Activated CD4-positive, alpha-beta T cell treated with anti-CD3 and anti-CD28 coated beads, Interleukin-2, amount 10 ng/mL, durations not matched to agents 7 days and 5 days (primary cell): ENCODE data around the gene C16orf54. TPM values are rescaled to one million over a fixed set of nuclear protein-coding genes. Genes with fewer than 3 reads are reported as not detected.
"Not testable (repeated sequence)": the region's sequence is repeated elsewhere in the genome, so short reads cannot be mapped to it uniquely, and the experiment has no call there.

Source experiments
- CTCF ChIA-PET: fragments of 350-600 bp; sonication (Branson Sonifier 250); formaldehyde crosslinking; loops from one replicate; lab custom pipeline; 2021; ENCODE audit warnings: antibody characterized with exemption; lab: Charles Lee
- POLR2A ChIA-PET: fragments of 350-600 bp; sonication (Branson Sonifier 250); formaldehyde crosslinking; loops from one replicate; lab custom pipeline; 2021; ENCODE audit warnings: antibody characterized with exemption; lab: Charles Lee
- DNase-seq: peaks from one replicate; pipeline ENCODE4 v3.0.0-alpha.2; 2020
- H3K27ac Mint-ChIP-seq: one replicate; pipeline ENCODE4 v1.8.0; 2021; ENCODE audit warnings: mild to moderate bottlenecking, moderate library complexity, mixed read lengths
- H3K27me3 Mint-ChIP-seq: one replicate; pipeline ENCODE4 v1.8.0; 2021; ENCODE audit warnings: mixed read lengths
- H3K36me3 Mint-ChIP-seq: one replicate; pipeline ENCODE4 v1.8.0; 2021; ENCODE audit warnings: low read depth, mixed read lengths
- H3K4me1 Mint-ChIP-seq: one replicate; pipeline ENCODE4 v1.8.0; 2021; ENCODE audit warnings: mixed read lengths
- H3K4me3 Mint-ChIP-seq: one replicate; pipeline ENCODE4 v1.8.0; 2021; ENCODE audit warnings: mild to moderate bottlenecking, moderate library complexity, mixed read lengths
- H3K9me3 Mint-ChIP-seq: one replicate; pipeline ENCODE4 v1.8.0; 2021; ENCODE audit warnings: mixed read lengths
- total RNA-seq, 2 experiments: library from RNA; stranded (reverse); gene quantifications; one replicate each; pipeline ENCODE4 v1.2.3, GENCODE V29; 2021

Gene C16orf54
- total RNA-seq, 2 experiments from 2014 or later = 88.3 to 92.3 TPM

DNA sequence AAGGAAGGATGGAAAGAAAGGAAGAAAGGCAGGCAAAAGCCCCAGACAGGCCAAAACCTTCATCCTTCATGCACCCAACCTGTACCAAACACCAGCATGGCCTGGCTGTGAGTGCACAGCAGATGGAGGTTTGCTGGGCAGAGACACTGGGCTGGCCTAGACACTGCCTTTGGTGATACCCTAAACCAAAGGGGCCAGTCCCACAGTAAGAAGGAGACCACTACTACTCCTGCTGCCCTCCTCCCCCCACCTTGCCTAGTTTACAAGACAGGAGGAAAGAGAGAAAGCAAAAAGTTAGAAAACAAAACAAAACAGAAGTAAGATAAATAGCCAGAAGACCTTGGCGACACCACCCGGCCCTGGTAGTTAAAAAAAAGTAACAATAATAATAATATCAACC is 47.7 kb downstream of the C16orf54 start:
- H3K36me3 Mint-ChIP-seq = peaks cover 4% of the 10 kb centered on the region
- CTCF ChIA-PET = interaction anchor here (1.3 to 5.2 kb wide), 3 partner anchors 56 to 150 kb away, joined by 3 to 37 read pairs (median 25); no protein-coding TSS in a partner anchor

DNA sequence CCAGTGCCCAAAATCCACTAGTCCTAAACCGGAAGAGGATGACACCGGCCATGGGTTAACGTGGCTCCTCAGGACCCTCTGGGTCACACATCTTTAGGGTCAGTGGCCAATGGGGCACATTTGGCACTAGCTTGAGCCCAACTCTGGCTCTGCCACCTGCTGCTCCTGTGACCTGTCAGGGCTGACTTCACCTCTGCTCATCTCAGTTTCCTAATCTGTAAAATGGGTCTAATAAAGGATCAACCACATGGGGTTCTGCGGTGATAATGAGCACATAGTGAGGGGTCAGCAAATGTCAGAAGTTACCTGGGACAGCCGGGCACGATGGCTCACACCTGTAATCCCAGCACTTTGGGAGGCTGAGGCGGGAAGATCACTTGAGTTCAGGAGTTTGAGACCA is 48.4 kb downstream of the C16orf54 start:
- no peak for DNase-seq
- Mint-ChIP-seq H3K4me3 (no peak overlapping the region), H3K4me1 (peaks cover 25% of the 10 kb centered on the region), H3K36me3 (peaks cover 4% of the 10 kb centered on the region), H3K27me3 (peaks cover 3% of the 10 kb centered on the region), H3K27ac (peak overlapping the region; percentile 31), H3K9me3 (peaks cover 5% of the 10 kb centered on the region)
- POLR2A ChIA-PET = no interaction called here
- CTCF ChIA-PET = interaction anchor here (1.4 kb wide), 1 partner anchor 151 kb away, joined by 8 read pairs; no protein-coding TSS in a partner anchor

More for the DNA sequence above, 47.7 kb downstream of the C16orf54 start:
- no peak overlapping the region for H3K4me3 Mint-ChIP-seq
- POLR2A ChIA-PET = no interaction called here
- no peak overlapping the region for H3K27ac Mint-ChIP-seq
- peaks cover 5% of the 10 kb centered on the region for H3K9me3 Mint-ChIP-seq
- H3K27me3 Mint-ChIP-seq = peaks cover 3% of the 10 kb centered on the region
- H3K4me1 Mint-ChIP-seq = peaks cover 32% of the 10 kb centered on the region
- DNase-seq = no peak

- ChIA-PET POLR2A (no interaction called here), CTCF (interaction anchor here (1.4 to 1.5 kb wide), 2 partner anchors 152 to 308 kb away, joined by 3 to 8 read pairs; no protein-coding TSS in a partner anchor)
- H3K27ac Mint-ChIP-seq = no peak overlapping the region
- peaks cover 21% of the 10 kb centered on the region for H3K4me1 Mint-ChIP-seq
- no peak for DNase-seq
- H3K4me3 Mint-ChIP-seq = no peak overlapping the region
- H3K9me3 Mint-ChIP-seq = peaks cover 5% of the 10 kb centered on the region
- H3K36me3 Mint-ChIP-seq = peaks cover 4% of the 10 kb centered on the region
- H3K27me3 Mint-ChIP-seq = peaks cover 3% of the 10 kb centered on the region
Measured at GRCh38 chr16:29696881-29697331, 48.9 kb downstream of the C16orf54 start.

GRCh38 chr16:29695675-29696074 is 50.1 kb downstream of the C16orf54 start:
- H3K4me1 Mint-ChIP-seq = peaks cover 15% of the 10 kb centered on the region
- H3K36me3 Mint-ChIP-seq, H3K27ac Mint-ChIP-seq, H3K4me3 Mint-ChIP-seq, H3K9me3 Mint-ChIP-seq, DNase-seq, H3K27me3 Mint-ChIP-seq, POLR2A ChIA-PET: not testable (repeated sequence)
- CTCF ChIA-PET = interaction anchor here (0.8 to 1.5 kb wide), 3 partner anchors 120 to 309 kb away, joined by 3 to 8 read pairs (median 3); partner anchors contain the start of gene PAGR1

- CTCF ChIA-PET = interaction anchor here (0.8 kb wide), 1 partner anchor 121 kb away, joined by 3 read pairs; the partner anchor contains the start of gene PAGR1
Measured at GRCh38 chr16:29694384-29695195, 51.2 kb downstream of the C16orf54 start.

GRCh38 chr16:29692606-29693005 is 53.2 kb downstream of the C16orf54 start:
- H3K27me3 Mint-ChIP-seq, H3K27ac Mint-ChIP-seq, H3K36me3 Mint-ChIP-seq, POLR2A ChIA-PET, DNase-seq, H3K9me3 Mint-ChIP-seq, H3K4me3 Mint-ChIP-seq: not testable (repeated sequence)
- peaks cover 12% of the 10 kb centered on the region for H3K4me1 Mint-ChIP-seq
- CTCF ChIA-PET = interaction anchor here (0.6 to 2.5 kb wide), 5 partner anchors 11 to 156 kb away, joined by 3 to 7 read pairs (median 4); partner anchors contain the start of genes PAGR1 and QPRT

More at GRCh38 chr16:29694384-29695195, 51.2 kb downstream of the C16orf54 start:
- H3K27me3 Mint-ChIP-seq = peaks cover 3% of the 10 kb centered on the region
- no peaks in the 10 kb centered on the region for H3K36me3 Mint-ChIP-seq
- POLR2A ChIA-PET = interaction anchor here (0.6 kb wide), 1 partner anchor 60 kb away, joined by 8 read pairs; no protein-coding TSS in a partner anchor
- no peak for DNase-seq
- no peak overlapping the region for H3K4me3 Mint-ChIP-seq
- H3K4me1 Mint-ChIP-seq = peaks cover 14% of the 10 kb centered on the region
- no peaks in the 10 kb centered on the region for H3K9me3 Mint-ChIP-seq
- no peak overlapping the region for H3K27ac Mint-ChIP-seq

Other genes starting within 250 kb of the C16orf54 start
- 10 to 100 TPM; 52.1 to 54.5 TPM for gene NPIPB12, start 239.6 kb downstream of the C16orf54 start, total RNA-seq
- 100 to 1,000 TPM; 351 to 357 TPM for gene SPN, start 82.7 kb downstream of the C16orf54 start, total RNA-seq
- gene QPRT, start 66.8 kb downstream of the C16orf54 start, total RNA-seq = 1 to 10 TPM; 3.9 to 4.8 TPM
- gene ZG16, start 32.3 kb upstream of the C16orf54 start, total RNA-seq = not detected
- 100 to 1,000 TPM; 244 to 253 TPM for gene KIF22, start 44.8 kb upstream of the C16orf54 start, total RNA-seq
- gene MAZ, start 60.5 kb upstream of the C16orf54 start, total RNA-seq = 100 to 1,000 TPM; 528 to 590 TPM
- 1 to 10 TPM in 1 of 2 experiments, under 1 TPM in 1; 0.98 to 1.3 TPM for gene PRRT2, start 66.2 kb upstream of the C16orf54 start, total RNA-seq
- gene PAGR1, start 70.2 kb upstream of the C16orf54 start, total RNA-seq = 10 to 100 TPM; 26.8 to 29.6 TPM
- 100 to 1,000 TPM; 177 to 187 TPM for gene MVP, start 74.5 kb upstream of the C16orf54 start, total RNA-seq
- gene CDIPT, start 117.2 kb upstream of the C16orf54 start, total RNA-seq = 10 to 100 TPM; 62.5 to 82.1 TPM
- not detected for gene SEZ6L2, start 153.6 kb upstream of the C16orf54 start, total RNA-seq
- not detected for gene ASPHD1, start 154.5 kb upstream of the C16orf54 start, total RNA-seq
- gene KCTD13, start 180.2 kb upstream of the C16orf54 start, total RNA-seq = 10 to 100 TPM; 28.4 to 36.1 TPM
- 10 to 100 TPM; 57.8 to 60.5 TPM for gene TMEM219, start 216.1 kb upstream of the C16orf54 start, total RNA-seq
- gene TAOK2, start 227.9 kb upstream of the C16orf54 start, total RNA-seq = 10 to 100 TPM; 47.7 to 48.8 TPM
- gene HIRIP3, start 249.6 kb upstream of the C16orf54 start, total RNA-seq = 10 to 100 TPM; 37.0 to 45.0 TPM